RWPE2 (cell line): ENCODE results near the gene MTAP.

Source experiments
- ATAC-seq: fragments of 200-7000 bp; cut with Tn5 transposase; 3 replicates; pipeline ENCODE4 v1.9.1; 2021; ENCODE audit warnings: low read depth
- DNase-seq: peaks from one replicate; pipeline ENCODE4 v3.0.0-alpha.2; 2020; ENCODE audit warnings: low spot score
- H3K27ac ChIP-seq: fragments of 450-650 bp; 2 replicates; pipeline ENCODE4 v1.5.1; 2017; ENCODE audit warnings: mild to moderate bottlenecking; ENCODE audit not compliant: poor library complexity, severe bottlenecking
- H3K27me3 ChIP-seq: fragments of 250-450 bp; sonication (Bioruptor Pico); 2 replicates; pipeline ENCODE4 v1.5.1; 2021; ENCODE audit warnings: mild to moderate bottlenecking, moderate library complexity; ENCODE audit not compliant: insufficient read depth, poor library complexity, severe bottlenecking
- H3K36me3 ChIP-seq: fragments of 250-450 bp; sonication (Bioruptor Pico); 2 replicates; pipeline ENCODE4 v1.5.1; 2020; ENCODE audit warnings: low read depth, mild to moderate bottlenecking, moderate library complexity
- H3K4me1 ChIP-seq: fragments of 250-450 bp; sonication (Bioruptor Pico); 2 replicates; pipeline ENCODE4 v1.5.1; 2021; ENCODE audit warnings: mild to moderate bottlenecking, moderate library complexity; ENCODE audit not compliant: insufficient read depth, poor library complexity, severe bottlenecking
- H3K4me3 ChIP-seq: fragments of 250-450 bp; sonication (Bioruptor Pico); 2 replicates; pipeline ENCODE4 v1.5.1; 2021; ENCODE audit warnings: mild to moderate bottlenecking, moderate library complexity; ENCODE audit not compliant: severe bottlenecking
- H3K9me3 ChIP-seq: fragments of 250-450 bp; sonication (Bioruptor Pico); 2 replicates; pipeline ENCODE4 v1.5.1; 2021; ENCODE audit warnings: mild to moderate bottlenecking, moderate library complexity; ENCODE audit not compliant: severe bottlenecking
- TF ChIP-seq, protein P1 (sequence below): fragments of 450-650 bp; IDR thresholded peaks from one replicate; pipeline ENCODE4 v1.5.1; 2017; ENCODE audit warnings: mild to moderate bottlenecking, moderate library complexity; ENCODE audit not compliant: poor library complexity, severe bottlenecking

MTAP gene

DNA sequence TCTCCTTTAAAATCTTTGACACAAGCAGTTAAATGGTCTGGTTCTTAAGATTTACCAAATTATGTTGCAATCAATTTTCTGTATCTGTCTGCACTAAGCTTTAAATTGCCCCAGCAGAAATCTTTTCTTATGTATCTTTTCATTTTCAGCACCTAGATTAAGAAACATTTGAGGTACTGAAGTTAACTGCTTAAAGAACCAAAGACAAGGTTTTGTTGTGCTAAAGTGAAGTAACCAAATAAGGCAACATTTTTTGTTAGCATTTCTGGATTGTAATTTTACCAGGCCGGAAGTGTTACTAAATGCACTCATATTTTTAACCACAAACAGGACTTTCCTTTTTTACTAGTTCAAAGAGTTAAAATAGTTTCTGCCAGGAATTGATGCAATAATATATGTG lies 24.1 kb upstream of the MTAP start:
- DNase-seq = no peak
- Histone ChIP-seq H3K36me3 (no peaks in the 10 kb centered on the region), H3K9me3 (no peaks in the 10 kb centered on the region), H3K27me3 (no peaks in the 10 kb centered on the region), H3K4me1 (peaks cover 58% of the 10 kb centered on the region), H3K4me3 (no peak overlapping the region), H3K27ac (peak overlapping the region; percentile 93)
- TF ChIP-seq, protein P1, sequence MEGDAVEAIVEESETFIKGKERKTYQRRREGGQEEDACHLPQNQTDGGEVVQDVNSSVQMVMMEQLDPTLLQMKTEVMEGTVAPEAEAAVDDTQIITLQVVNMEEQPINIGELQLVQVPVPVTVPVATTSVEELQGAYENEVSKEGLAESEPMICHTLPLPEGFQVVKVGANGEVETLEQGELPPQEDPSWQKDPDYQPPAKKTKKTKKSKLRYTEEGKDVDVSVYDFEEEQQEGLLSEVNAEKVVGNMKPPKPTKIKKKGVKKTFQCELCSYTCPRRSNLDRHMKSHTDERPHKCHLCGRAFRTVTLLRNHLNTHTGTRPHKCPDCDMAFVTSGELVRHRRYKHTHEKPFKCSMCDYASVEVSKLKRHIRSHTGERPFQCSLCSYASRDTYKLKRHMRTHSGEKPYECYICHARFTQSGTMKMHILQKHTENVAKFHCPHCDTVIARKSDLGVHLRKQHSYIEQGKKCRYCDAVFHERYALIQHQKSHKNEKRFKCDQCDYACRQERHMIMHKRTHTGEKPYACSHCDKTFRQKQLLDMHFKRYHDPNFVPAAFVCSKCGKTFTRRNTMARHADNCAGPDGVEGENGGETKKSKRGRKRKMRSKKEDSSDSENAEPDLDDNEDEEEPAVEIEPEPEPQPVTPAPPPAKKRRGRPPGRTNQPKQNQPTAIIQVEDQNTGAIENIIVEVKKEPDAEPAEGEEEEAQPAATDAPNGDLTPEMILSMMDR = no peak
- ATAC-seq = peak; percentile 20

DNA sequence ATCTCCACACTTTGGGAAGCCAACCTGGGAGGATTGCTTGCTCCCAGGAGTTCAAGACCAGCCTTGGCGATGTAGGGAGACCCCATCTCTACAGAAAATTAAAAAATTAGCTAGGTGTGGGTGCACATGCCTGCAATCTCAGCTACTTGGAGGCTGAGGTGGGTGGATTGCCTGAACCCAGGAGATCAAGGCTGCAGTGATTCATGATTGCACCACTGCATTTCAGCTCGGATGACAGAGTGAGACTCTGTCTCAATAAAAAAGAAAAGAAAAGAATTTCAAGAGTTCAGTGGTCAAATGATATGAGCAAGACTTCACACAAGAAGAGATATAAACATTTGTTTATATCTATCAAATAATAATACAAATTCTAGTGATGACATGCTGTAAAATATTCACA lies 23.0 kb upstream of the MTAP start:
- Histone ChIP-seq H3K36me3 (no peaks in the 10 kb centered on the region), H3K27ac (peak overlapping the region; percentile 93), H3K4me1 (peaks cover 58% of the 10 kb centered on the region), H3K9me3 (no peaks in the 10 kb centered on the region), H3K4me3 (no peak overlapping the region), H3K27me3 (no peaks in the 10 kb centered on the region)
- TF ChIP-seq, protein P1 = no peak
- ATAC-seq (peak; percentile 42), DNase-seq (no peak)

DNA sequence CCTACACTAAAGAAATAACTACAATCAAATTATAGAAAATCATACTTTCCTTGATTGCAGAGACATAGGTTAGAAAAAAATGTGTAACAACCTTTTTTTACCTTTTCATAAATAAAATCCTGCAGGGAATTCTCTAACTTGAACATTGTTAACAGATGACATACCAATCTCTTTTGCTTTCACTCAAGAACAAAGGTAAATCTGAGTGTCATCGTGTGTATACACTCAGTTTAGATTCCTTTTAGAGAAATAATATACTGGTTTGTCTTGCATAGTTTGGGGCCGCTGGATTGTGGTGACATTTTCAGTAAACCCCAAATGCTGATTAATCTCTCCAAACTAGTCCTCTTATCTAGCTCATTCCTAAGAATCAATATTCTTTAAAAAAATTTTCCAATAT lies 20.8 kb upstream of the MTAP start:
- ATAC-seq = no peak
- TF ChIP-seq, protein P1 = peak; percentile 5

DNA sequence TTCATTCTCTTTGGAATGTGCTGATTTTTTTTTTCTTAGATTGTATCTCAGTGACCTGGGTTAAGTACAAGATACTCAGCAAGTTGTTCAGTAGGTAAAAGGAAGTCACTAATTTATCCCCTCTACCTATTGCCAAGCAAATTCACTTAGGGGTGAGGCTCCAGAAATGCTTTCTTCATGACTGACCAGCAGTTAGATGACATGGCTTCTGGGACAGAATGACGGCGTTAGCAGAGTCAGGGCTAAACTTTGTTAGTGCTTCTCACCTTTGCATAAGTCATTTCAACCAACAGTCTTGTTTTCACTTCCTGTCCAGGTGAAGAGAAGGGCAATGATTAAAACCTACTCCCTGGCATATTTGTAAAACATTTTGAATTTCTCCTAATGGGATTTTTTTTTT lies 20.2 kb upstream of the MTAP start:
- Histone ChIP-seq H3K36me3 (no peaks in the 10 kb centered on the region), H3K9me3 (no peaks in the 10 kb centered on the region), H3K27ac (peak overlapping the region; percentile 71), H3K4me1 (peaks cover 52% of the 10 kb centered on the region), H3K4me3 (no peak overlapping the region), H3K27me3 (no peaks in the 10 kb centered on the region)
- DNase-seq (no peak), ATAC-seq (peak; percentile 47)
- TF ChIP-seq, protein P1 = no peak

More for the DNA sequence above, 20.8 kb upstream of the MTAP start:
- H3K9me3 ChIP-seq = no peaks in the 10 kb centered on the region
- H3K4me3 ChIP-seq = no peak overlapping the region
- H3K36me3 ChIP-seq = no peaks in the 10 kb centered on the region
- H3K27ac ChIP-seq = peak overlapping the region; percentile 71
- no peak for DNase-seq
- H3K4me1 ChIP-seq = peaks cover 57% of the 10 kb centered on the region
- no peaks in the 10 kb centered on the region for H3K27me3 ChIP-seq

DNA sequence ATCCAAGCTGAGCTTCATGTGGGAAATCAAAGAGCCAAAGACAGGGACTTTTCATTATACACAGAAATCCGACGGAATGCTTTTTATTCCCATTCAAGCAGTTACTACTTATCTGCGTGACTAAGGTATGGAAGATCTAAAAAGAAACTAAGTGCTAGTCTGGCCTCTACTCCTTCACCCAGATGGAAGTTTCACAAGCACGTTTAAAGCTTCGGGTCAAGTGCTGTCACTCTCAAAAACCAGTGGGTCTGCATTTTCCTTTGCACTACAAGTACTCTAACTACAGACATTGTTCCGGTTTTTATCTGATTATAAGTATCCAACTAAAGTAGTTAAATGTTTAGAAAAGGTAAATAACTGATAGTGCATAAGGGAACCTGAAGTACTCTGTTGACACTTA lies 13.7 kb upstream of the MTAP start:
- Histone ChIP-seq H3K36me3 (no peaks in the 10 kb centered on the region), H3K27me3 (no peaks in the 10 kb centered on the region), H3K27ac (peak overlapping the region; percentile 55), H3K9me3 (no peaks in the 10 kb centered on the region), H3K4me3 (no peak overlapping the region), H3K4me1 (peaks cover 15% of the 10 kb centered on the region)
- TF ChIP-seq, protein P1 = no peak
- DNase-seq (no peak), ATAC-seq (peak; percentile 43)
